Measurements from ENCODE around the gene ANTXR1.

DNA sequence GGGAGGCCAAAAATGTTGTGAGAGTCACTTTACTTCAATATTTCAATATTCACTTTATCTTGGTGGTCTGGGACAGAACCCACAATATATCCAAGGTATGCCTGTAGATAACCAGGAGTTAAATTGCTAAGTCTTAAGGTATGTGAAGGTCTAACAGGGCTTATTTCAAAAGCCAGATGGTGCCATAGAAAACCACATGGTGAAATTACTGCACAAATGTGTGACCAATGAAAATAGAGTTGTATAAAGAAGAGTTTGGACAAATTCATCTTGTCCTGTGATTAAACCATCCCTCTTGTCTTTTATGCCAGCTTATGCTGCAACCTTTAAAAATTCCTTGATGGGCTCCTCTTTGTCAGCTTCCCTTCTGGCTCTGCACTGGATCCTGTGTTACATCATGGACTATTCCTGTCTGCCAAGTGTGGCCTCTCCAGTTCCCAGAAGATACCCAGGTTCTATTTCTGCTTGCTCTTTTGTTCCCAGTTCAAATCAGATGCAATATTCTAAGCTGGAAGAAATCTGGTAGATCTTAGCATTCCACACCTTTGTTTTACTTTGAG lies 46.8 kb downstream of the ANTXR1 start:
- TF ChIP-seq CTCF (IDR thresholded peaks at IDR 0.05; ENCODE audit: low read depth, low read length) (no peak), EZH2phosphoT487 (IDR thresholded peaks at IDR 0.05; ENCODE audit: low read depth) (no peak)
